Measurements from ENCODE around the gene TTC7B. TPM values are rescaled to one million over a fixed set of nuclear protein-coding genes. Genes with fewer than 3 reads are reported as not detected.

Gene TTC7B
- total RNA-seq, 1 donor from 2014 or later = 20.6 TPM

- Mint-ChIP-seq H3K36me3 (peaks cover 3% of the 10 kb centered on the region), H3K27ac (peak overlapping the region; percentile 37)
- no peak for TF ChIP-seq EZH2 (IDR thresholded peaks at IDR 0.05)
- no peak for TF ChIP-seq CTCF (IDR thresholded peaks at IDR 0.05)
- TF ChIP-seq EZH2phosphoT487 (IDR thresholded peaks at IDR 0.05) = no peak
Observed at GRCh38 chr14:90549794-90550641, 266.2 kb downstream of the TTC7B start.

GRCh38 chr14:90548455-90548854 is 267.8 kb downstream of the TTC7B start:
- no peak overlapping the region for H3K9ac ChIP-seq
- H3K36me3 ChIP-seq = no peaks in the 10 kb centered on the region
- peaks cover 5% of the 10 kb centered on the region for H3K27me3 Mint-ChIP-seq (ENCODE audit: insufficient read depth, low read depth)
- no peaks in the 10 kb centered on the region for H4K20me1 ChIP-seq (ENCODE audit: low read depth)
- H3K9me3 ChIP-seq (ENCODE audit: low read depth) = no peaks in the 10 kb centered on the region
- no peak for TF ChIP-seq EZH2 (IDR thresholded peaks at IDR 0.05)
- no peak for TF ChIP-seq CTCF (IDR thresholded peaks at IDR 0.05)
- no peak for TF ChIP-seq EZH2phosphoT487 (IDR thresholded peaks at IDR 0.05)
- peaks cover 6% of the 10 kb centered on the region for H3F3A ChIP-seq (ENCODE audit: low read depth)
- peak overlapping the region; percentile 17 for H3K27ac Mint-ChIP-seq
- H3K9me3 Mint-ChIP-seq = peaks cover 3% of the 10 kb centered on the region
- peaks cover 17% of the 10 kb centered on the region for H3K4me1 Mint-ChIP-seq
- H2AFZ ChIP-seq (replicated peaks) = no peak overlapping the region
- no peak overlapping the region for H3K4me3 ChIP-seq
- no peak overlapping the region for H3K4me3 Mint-ChIP-seq
- DNase-seq (ENCODE audit: low spot score) = no peak
- peaks cover 3% of the 10 kb centered on the region for H3K36me3 Mint-ChIP-seq
- peaks cover 12% of the 10 kb centered on the region for H3K4me1 ChIP-seq
- H3K27ac ChIP-seq = no peak overlapping the region
- H3K4me2 ChIP-seq = no peak overlapping the region
- H3K79me2 ChIP-seq (ENCODE audit: low read depth) = no peaks in the 10 kb centered on the region
- no peaks in the 10 kb centered on the region for H3K27me3 ChIP-seq

More at GRCh38 chr14:90549794-90550641, 266.2 kb downstream of the TTC7B start:
- no peak for DNase-seq (ENCODE audit: low spot score)
- Histone ChIP-seq H3K79me2 (ENCODE audit: low read depth) (no peaks in the 10 kb centered on the region), H3K27ac (no peak overlapping the region), H4K20me1 (ENCODE audit: low read depth) (no peaks in the 10 kb centered on the region), H3F3A (ENCODE audit: low read depth) (peaks cover 6% of the 10 kb centered on the region), H2AFZ (replicated peaks) (no peak overlapping the region), H3K9ac (no peak overlapping the region), H3K4me2 (no peak overlapping the region), H3K36me3 (no peaks in the 10 kb centered on the region), H3K9me3 (ENCODE audit: low read depth) (no peaks in the 10 kb centered on the region), H3K4me3 (no peak overlapping the region), H3K4me1 (peaks cover 12% of the 10 kb centered on the region), H3K27me3 (no peaks in the 10 kb centered on the region)
- H3K4me1 Mint-ChIP-seq = peaks cover 25% of the 10 kb centered on the region
- H3K4me3 Mint-ChIP-seq = no peak overlapping the region
- H3K9me3 Mint-ChIP-seq = peaks cover 3% of the 10 kb centered on the region
- H3K27me3 Mint-ChIP-seq (ENCODE audit: insufficient read depth, low read depth) = peaks cover 5% of the 10 kb centered on the region

GRCh38 chr14:90547968-90548367 is 268.3 kb downstream of the TTC7B start:
- Mint-ChIP-seq H3K27ac (no peak overlapping the region), H3K27me3 (ENCODE audit: insufficient read depth, low read depth) (peaks cover 5% of the 10 kb centered on the region), H3K4me3 (no peak overlapping the region), H3K9me3 (peaks cover 3% of the 10 kb centered on the region), H3K4me1 (peaks cover 15% of the 10 kb centered on the region), H3K36me3 (peaks cover 3% of the 10 kb centered on the region)
- Histone ChIP-seq H3K4me2 (no peak overlapping the region), H3K27me3 (no peaks in the 10 kb centered on the region), H3K36me3 (no peaks in the 10 kb centered on the region), H3K79me2 (ENCODE audit: low read depth) (no peaks in the 10 kb centered on the region), H4K20me1 (ENCODE audit: low read depth) (no peaks in the 10 kb centered on the region), H3K9ac (no peak overlapping the region), H3F3A (ENCODE audit: low read depth) (peaks cover 6% of the 10 kb centered on the region), H3K9me3 (ENCODE audit: low read depth) (no peaks in the 10 kb centered on the region), H2AFZ (replicated peaks) (no peak overlapping the region), H3K4me1 (peaks cover 12% of the 10 kb centered on the region), H3K4me3 (no peak overlapping the region), H3K27ac (no peak overlapping the region)
- no peak for DNase-seq (ENCODE audit: low spot score)
- TF ChIP-seq EZH2 (IDR thresholded peaks at IDR 0.05) (no peak), EZH2phosphoT487 (IDR thresholded peaks at IDR 0.05) (no peak), CTCF (IDR thresholded peaks at IDR 0.05) (no peak)

Measured in neural progenitor cell (in vitro differentiated cells).